Measurements from ENCODE around the gene ADGRV1. TPM values are rescaled to one million over a fixed set of nuclear protein-coding genes. Genes with fewer than 3 reads are reported as not detected.

ADGRV1 gene
- polyA plus RNA-seq, 2 of the 4 experiments (the other 2 are of a cell fraction) = 0.70 to 3.7 TPM

DNA sequence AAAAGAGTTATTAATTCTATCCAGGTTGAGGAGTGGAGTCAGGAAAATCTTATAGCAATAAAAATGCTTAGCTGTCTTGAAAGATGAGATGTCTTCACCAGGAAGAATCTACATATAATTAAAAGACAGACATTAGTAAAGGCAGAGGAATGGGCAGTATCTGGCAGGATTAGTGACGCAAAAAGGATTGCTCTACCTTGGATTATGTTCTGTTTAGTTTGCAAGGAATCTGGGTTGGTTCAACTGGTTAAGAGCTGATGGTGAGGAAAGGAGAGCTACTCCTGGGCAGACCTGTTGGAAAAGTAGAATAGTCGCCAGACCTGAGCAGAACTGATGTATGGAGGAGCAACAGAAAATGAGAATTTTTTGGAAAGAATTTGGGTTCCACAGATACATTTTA, 318.5 kb downstream of the ADGRV1 start:
- Histone ChIP-seq H3K4me3 (no peak overlapping the region), H3K4me1 (peaks cover 35% of the 10 kb centered on the region), H3K4me2 (peak overlapping the region; percentile 43; the same call in 2 of the 3 replicates), H3K27ac (no peak overlapping the region), H3K9me3 (no peaks in the 10 kb centered on the region)
- no peak for DNase-seq (ENCODE audit: low read depth in 1 of 2, low spot score in 1 of 2)
- CTCF ChIA-PET = interaction anchor here (2.5 kb wide), 1 partner anchor 11 kb away, joined by 5 read pairs; no protein-coding TSS in a partner anchor
- TF ChIP-seq, protein P1, sequence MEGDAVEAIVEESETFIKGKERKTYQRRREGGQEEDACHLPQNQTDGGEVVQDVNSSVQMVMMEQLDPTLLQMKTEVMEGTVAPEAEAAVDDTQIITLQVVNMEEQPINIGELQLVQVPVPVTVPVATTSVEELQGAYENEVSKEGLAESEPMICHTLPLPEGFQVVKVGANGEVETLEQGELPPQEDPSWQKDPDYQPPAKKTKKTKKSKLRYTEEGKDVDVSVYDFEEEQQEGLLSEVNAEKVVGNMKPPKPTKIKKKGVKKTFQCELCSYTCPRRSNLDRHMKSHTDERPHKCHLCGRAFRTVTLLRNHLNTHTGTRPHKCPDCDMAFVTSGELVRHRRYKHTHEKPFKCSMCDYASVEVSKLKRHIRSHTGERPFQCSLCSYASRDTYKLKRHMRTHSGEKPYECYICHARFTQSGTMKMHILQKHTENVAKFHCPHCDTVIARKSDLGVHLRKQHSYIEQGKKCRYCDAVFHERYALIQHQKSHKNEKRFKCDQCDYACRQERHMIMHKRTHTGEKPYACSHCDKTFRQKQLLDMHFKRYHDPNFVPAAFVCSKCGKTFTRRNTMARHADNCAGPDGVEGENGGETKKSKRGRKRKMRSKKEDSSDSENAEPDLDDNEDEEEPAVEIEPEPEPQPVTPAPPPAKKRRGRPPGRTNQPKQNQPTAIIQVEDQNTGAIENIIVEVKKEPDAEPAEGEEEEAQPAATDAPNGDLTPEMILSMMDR (IDR thresholded peaks at IDR 0.05) = no peak
- TF ChIP-seq RNF2 (IDR thresholded peaks at IDR 0.05; ENCODE audit: borderline replicate concordance, low read depth) (no peak), POLR2AphosphoS2 (conservative IDR thresholded peaks at IDR 0.05; ENCODE audit: low read length) (no peak), EHF (CRISPR knock-in tag; IDR thresholded peaks at IDR 0.05) (no peak), ESRRA (IDR thresholded peaks at IDR 0.05; ENCODE audit: borderline replicate concordance, low read length) (no peak), GATA3 (IDR thresholded peaks at IDR 0.05; ENCODE audit: borderline replicate concordance) (no peak), CHD2 (IDR thresholded peaks at IDR 0.05; ENCODE audit: low read length, partially characterized antibody) (no peak), JUNB (IDR thresholded peaks at IDR 0.05) (no peak), PHF8 (IDR thresholded peaks at IDR 0.05; ENCODE audit: borderline replicate concordance, low read depth) (no peak), TP53 (CRISPR knock-in tag; IDR thresholded peaks at IDR 0.05) (no peak)
- TF ChIP-seq, protein P2, sequence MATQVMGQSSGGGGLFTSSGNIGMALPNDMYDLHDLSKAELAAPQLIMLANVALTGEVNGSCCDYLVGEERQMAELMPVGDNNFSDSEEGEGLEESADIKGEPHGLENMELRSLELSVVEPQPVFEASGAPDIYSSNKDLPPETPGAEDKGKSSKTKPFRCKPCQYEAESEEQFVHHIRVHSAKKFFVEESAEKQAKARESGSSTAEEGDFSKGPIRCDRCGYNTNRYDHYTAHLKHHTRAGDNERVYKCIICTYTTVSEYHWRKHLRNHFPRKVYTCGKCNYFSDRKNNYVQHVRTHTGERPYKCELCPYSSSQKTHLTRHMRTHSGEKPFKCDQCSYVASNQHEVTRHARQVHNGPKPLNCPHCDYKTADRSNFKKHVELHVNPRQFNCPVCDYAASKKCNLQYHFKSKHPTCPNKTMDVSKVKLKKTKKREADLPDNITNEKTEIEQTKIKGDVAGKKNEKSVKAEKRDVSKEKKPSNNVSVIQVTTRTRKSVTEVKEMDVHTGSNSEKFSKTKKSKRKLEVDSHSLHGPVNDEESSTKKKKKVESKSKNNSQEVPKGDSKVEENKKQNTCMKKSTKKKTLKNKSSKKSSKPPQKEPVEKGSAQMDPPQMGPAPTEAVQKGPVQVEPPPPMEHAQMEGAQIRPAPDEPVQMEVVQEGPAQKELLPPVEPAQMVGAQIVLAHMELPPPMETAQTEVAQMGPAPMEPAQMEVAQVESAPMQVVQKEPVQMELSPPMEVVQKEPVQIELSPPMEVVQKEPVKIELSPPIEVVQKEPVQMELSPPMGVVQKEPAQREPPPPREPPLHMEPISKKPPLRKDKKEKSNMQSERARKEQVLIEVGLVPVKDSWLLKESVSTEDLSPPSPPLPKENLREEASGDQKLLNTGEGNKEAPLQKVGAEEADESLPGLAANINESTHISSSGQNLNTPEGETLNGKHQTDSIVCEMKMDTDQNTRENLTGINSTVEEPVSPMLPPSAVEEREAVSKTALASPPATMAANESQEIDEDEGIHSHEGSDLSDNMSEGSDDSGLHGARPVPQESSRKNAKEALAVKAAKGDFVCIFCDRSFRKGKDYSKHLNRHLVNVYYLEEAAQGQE (IDR thresholded peaks at IDR 0.05) = no peak
- ATAC-seq = no peak
- no peak for FAIRE-seq
- POLR2A ChIA-PET = no interaction called here
- WGBS (ENCODE audit: missing lambda C conversion rate) = 100% methylated on average over 2 of the region's 2 CpGs

DNA sequence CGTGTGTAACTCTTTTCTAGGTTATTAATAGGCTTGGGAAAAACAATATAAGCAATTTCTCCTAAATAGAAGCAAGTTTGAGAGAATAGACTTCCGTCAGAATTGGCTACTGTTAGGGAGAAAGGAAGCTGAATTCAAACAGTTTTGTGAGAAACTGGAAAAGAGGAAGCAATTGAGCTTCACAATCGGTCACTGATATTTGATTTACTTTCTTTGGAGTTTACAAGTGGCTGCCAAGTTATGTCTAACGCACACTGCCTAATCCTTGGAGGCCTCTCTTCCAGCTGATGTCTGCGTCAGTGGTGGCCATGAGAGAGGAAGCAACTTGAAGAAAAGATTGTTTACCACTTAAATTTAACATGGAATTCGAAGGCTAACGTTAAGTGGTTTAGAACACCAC, 319.5 kb downstream of the ADGRV1 start:
- peaks cover 30% of the 10 kb centered on the region for H3K4me1 ChIP-seq
- FAIRE-seq = no peak
- peak overlapping the region in 1 of 2 experiments; percentile 55; a peak in 1 of 6 replicates for H3K27ac ChIP-seq
- no peak for DNase-seq (ENCODE audit: low read depth in 1 of 2, low spot score in 1 of 2)
- TF ChIP-seq CHD4 (IDR thresholded peaks at IDR 0.05; ENCODE audit: borderline replicate concordance) (no peak), HEYL (CRISPR knock-in tag; IDR thresholded peaks at IDR 0.05) (no peak), GATA3 (IDR thresholded peaks at IDR 0.05; ENCODE audit: borderline replicate concordance) (no peak), FOSB (CRISPR knock-in tag; IDR thresholded peaks at IDR 0.05) (no peak)
- ATAC-seq = no peak
- 67% methylated on average over 7 of the region's 7 CpGs for WGBS (ENCODE audit: missing lambda C conversion rate)
- no peaks in the 10 kb centered on the region for H3K9me3 ChIP-seq
- H3K4me2 ChIP-seq = no peak overlapping the region
- no peak overlapping the region for H3K4me3 ChIP-seq
- ChIA-PET POLR2A (interaction anchor here (0.5 kb wide), 1 partner anchor 488 kb away, joined by 6 read pairs; no protein-coding TSS in a partner anchor), CTCF (interaction anchor here (1.5 to 2.5 kb wide), 2 partner anchors 12 to 54 kb away, joined by 4 to 5 read pairs; no protein-coding TSS in a partner anchor)

DNA sequence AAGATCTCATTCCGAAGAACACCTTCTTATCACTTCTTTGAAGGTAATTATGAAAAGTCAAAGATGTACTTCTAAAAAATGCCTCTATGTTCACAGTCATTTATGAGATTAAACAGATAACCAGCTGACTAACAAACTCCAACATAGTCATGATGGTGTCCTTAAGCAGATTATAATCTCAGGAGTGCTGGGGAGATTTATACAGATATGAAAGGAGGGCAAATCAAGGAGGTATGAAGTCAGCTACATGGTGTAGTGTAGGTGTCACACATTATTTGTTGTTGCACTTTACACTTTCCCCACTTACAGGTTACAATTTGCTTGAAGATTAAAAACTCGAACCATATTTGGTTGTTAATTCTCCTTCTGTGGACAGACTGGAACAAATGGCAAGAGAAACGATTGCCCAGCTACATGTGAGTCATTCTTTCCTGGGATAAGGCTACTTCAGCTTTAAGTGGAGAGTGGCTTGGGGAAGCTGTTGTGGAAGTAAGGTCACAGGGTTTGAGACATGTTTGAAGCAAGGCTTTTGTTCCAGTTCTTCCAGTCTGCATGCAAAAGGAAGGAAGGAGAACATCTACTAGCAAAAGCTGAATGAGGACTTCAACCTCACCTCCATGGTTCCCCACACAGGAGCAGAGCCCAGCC, 320.1 kb downstream of the ADGRV1 start:
- Histone ChIP-seq H3K9me3 (no peaks in the 10 kb centered on the region), H3K4me1 (peaks cover 27% of the 10 kb centered on the region), H3K4me2 (no peak overlapping the region), H3K27ac (peak overlapping the region in 1 of 2 experiments; percentile 55; a peak in 3 of 6 replicates), H3K4me3 (no peak overlapping the region)
- POLR2A ChIA-PET = no interaction called here
- TF ChIP-seq RCOR1 (IDR thresholded peaks at IDR 0.05; ENCODE audit: low read depth, low read length) (no peak), HEYL (CRISPR knock-in tag; IDR thresholded peaks at IDR 0.05) (no peak), RFX5 (IDR thresholded peaks at IDR 0.05) (no peak), JUN (IDR thresholded peaks at IDR 0.05) (no peak), RAD21 (conservative IDR thresholded peaks at IDR 0.05 in 1 of 2, IDR thresholded peaks at IDR 0.05 in 1 of 2) (no peak)
- TF ChIP-seq, protein P2 (IDR thresholded peaks at IDR 0.05) = no peak
- TF ChIP-seq, protein P3, sequence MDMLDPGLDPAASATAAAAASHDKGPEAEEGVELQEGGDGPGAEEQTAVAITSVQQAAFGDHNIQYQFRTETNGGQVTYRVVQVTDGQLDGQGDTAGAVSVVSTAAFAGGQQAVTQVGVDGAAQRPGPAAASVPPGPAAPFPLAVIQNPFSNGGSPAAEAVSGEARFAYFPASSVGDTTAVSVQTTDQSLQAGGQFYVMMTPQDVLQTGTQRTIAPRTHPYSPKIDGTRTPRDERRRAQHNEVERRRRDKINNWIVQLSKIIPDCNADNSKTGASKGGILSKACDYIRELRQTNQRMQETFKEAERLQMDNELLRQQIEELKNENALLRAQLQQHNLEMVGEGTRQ (IDR thresholded peaks at IDR 0.05) = no peak
- TF ChIP-seq, protein P4, sequence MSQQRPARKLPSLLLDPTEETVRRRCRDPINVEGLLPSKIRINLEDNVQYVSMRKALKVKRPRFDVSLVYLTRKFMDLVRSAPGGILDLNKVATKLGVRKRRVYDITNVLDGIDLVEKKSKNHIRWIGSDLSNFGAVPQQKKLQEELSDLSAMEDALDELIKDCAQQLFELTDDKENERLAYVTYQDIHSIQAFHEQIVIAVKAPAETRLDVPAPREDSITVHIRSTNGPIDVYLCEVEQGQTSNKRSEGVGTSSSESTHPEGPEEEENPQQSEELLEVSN (IDR thresholded peaks at IDR 0.05; ENCODE audit: borderline replicate concordance, low read depth) = no peak
- TF ChIP-seq, protein P5, sequence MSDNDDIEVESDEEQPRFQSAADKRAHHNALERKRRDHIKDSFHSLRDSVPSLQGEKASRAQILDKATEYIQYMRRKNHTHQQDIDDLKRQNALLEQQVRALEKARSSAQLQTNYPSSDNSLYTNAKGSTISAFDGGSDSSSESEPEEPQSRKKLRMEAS (IDR thresholded peaks at IDR 0.05) = no peak
- CTCF ChIA-PET = interaction anchor here (1.5 to 2.5 kb wide), 2 partner anchors 13 to 54 kb away, joined by 4 to 5 read pairs; no protein-coding TSS in a partner anchor
- no peak for FAIRE-seq
- WGBS (ENCODE audit: missing lambda C conversion rate) = 47% methylated on average over 3 of the region's 3 CpGs
- no peak for DNase-seq (ENCODE audit: low read depth in 1 of 2, low spot score in 1 of 2)
- peak; percentile 47 to 66; a peak in 4 of 6 replicates for ATAC-seq
